NCI-H82 treated with DMSO at 0.1 percent for 48 hours (cell line): ENCODE results near the gene CIDEA.
"Not testable (repeated sequence)": the region's sequence is repeated elsewhere in the genome, so short reads cannot be mapped to it uniquely, and the experiment has no call there.

Experiments used
- DNase-seq: peaks from one replicate; lab custom pipeline; 2025; ENCODE audit not compliant: unreplicated experiment; lab: John Stamatoyannopoulos, UW

CIDEA gene, protein sequence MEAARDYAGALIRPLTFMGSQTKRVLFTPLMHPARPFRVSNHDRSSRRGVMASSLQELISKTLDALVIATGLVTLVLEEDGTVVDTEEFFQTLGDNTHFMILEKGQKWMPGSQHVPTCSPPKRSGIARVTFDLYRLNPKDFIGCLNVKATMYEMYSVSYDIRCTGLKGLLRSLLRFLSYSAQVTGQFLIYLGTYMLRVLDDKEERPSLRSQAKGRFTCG

DNA sequence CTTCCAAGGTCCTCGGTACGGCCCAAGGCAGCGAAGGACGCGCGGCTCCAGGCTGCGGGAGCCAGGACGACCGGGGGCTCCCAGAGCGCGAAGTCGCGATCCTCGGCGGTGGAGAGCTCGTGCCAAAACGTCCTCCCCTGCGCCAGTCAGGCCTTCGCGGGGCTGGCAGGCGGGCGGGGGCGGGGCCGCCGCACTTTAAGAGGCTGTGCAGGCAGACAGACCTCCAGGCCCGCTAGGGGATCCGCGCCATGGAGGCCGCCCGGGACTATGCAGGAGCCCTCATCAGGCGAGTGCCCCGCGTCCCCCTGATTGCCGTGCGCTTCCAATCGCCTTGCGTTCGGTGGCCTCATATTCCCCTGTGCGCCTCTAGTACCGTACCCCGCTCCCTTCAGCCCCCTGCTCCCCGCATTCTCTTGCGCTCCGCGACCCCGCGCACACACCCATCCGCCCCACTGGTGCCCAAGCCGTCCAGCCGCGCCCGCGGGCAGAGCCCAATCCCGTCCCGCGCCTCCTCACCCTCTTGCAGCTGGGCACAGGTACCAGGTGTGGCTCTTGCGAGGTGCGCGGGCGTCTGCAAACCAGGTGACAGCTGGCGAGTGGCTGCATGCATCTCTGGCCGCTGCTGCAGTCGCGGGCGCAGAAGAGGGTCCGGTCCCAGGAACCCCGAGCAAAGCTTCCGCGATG lies at the start of gene CIDEA:
Gene CIDEA (plus strand): TSS at position 226 of the 684 bp plus-strand sequence. CDS start 23 bp downstream, at position 249.
- DNase-seq, result no peak

DNA sequence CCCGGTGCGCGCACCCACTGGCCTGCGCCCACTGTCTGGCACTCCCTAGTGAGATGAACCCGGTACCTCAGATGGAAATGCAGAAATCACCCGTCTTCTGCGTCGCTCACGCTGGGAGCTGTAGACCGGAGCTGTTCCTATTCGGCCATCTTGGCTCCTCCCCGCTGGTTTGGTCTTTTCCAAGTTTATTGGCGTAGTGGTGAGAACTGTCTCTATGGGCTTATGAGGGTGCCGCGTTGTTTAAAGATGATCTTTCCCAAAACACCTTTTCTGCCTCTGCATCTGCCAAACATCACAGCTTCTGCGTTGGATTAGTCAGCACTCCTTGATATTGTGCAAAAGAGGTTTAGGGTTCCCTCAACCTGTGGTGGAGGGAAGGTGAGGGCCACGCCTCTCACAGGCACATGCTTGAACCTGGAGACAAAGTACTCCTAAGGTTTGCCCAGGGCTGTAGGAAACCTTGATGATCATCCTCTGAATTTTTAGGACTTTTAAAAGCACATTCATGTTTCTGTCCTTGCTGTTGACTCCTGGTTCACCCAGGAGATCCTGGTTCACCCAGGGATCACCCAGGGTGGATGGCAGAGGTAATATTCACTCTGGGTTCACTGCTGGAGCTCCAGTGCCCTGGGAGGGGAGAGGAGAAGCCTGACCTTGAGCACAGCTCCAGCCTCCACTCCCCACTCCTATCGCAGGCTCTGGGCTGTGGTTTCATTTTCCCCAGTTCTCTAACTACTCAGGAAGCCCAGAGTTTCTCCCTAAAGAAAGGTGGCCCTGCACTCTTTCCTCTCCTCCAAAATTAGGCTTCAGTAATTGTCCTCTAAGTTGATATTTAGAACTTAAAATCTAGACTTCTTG lies 45.6 kb upstream of the CIDEA start:
- DNase-seq, result not testable (repeated sequence)

DNA sequence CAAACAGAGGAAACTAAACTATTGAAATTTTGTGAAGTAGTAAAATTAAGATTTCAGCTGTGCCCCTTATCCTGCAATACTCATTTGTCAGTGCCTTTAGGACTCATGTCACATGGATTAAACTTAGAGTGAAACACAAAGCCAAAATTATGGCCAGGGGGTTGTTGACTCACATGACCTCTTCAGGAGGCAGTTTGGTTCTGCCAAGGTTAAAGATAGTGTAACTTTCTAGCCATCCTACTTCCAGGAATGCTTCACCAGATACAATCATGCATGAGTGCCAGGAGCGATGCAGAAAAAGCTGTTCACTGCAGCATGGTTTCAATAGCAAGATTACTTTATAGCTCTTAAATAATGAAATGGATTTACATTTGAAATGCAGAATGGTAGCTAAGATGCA lies 41.9 kb upstream of the CIDEA start:
- DNase-seq, result not testable (repeated sequence)

DNA sequence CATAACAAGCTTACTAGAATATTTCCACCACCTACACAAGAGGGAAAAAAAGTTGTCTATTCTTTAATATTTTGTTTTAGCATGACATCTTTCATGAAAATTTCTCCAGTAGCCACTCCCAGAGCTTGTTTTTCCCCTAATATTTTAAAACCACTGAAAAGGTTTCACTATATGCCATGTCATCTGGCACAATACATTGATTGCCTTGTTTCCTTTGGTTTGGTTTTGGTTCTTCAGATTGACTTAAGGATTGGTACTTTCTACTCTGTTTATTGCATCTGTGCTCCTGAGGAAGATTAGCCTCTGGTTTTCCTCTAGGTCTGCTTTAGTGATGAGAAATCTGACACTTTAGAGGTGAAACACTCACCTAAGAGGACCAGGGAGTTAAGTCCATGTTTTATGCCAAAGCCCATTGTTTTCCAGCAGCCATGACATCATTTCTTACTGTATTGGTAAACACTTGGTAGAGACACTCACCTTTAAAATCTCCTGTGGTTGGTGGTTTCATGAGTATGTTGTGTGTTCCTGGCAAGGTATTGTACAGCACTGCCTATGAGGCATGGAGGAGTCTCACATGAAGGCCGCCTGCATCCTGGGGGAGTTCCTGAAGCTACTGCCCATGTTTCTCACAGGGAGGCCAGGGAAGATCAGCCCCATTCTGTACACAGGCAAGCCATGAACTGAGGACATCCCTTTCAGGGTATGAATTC lies 39.7 kb upstream of the CIDEA start:
- DNase-seq, result not testable (repeated sequence)

DNA sequence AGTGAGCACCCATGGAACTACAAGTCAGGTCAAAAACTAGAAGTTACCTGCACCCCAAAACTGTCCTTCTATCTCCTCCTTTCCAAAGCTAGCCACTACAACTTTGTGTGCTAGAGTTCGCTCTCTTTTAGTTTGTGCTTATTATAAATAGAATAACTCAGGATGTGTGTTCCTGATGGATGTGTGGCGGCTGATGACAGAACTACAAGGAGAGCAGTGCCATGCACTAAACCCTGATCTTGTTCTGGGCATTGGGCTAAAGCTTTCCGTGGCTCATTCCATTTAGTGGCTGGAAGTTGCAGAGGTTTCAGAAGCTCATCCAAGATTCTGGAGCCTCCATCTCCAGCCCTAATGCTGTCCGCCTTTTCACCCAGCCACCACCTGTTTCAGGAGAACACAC lies 37.7 kb upstream of the CIDEA start:
- not testable (repeated sequence) for DNase-seq

DNA sequence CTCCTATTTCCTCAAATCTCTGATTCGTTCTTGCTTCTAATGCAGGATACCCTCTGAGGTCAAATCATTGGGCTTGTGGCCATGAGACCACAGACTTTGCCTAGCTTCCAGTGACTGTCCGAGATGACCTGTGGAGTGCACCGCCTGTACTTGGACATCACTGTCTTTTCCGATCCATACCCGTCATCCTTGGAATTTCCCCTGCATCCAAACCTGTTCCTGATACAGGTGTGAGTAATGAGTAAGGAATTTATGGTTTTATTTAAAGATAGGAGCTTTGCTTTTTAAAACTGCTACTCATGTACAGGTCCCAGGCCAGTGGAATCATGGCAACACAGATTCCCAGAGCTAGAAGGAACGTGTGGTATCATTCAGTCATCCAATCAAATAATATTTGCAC lies 35.6 kb upstream of the CIDEA start:
- not testable (repeated sequence) for DNase-seq

DNA sequence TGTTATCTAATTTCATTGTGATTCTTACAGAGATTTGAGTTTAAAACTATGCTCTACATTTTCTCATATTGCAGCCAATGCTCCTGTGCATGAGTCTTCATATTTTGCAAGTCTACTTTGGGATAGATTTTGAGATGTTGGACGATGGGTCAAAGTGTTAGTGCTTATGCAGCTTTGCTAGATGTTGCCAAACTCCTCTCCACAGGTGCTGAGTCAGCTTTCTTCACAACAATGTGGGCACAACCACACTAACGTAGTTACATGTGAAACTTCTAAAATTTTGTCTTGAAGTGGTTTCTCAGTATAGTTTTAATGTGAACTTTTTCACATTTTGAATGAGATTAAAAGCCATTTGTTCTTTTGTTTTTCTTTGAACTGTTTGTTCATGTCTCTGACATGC lies 32.1 kb upstream of the CIDEA start:
- not testable (repeated sequence) for DNase-seq

DNA sequence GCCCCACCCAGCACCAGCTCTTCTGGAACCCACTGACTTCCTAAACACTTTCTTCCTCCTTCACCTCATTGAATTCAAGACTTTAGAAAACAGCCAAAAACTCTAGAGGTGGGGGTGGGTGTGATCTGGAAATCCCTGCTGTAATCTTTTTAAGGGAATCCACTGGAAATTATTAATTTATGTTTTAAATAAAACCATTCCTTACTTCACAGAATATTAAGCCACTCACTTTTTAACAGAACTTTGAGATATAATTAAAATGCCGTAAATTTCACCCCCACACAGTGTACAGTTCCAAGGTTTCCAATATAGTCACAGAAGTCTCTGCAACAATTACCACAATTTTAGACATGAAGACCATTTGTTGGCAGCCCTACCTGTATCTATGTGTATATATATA lies 30.8 kb upstream of the CIDEA start:
- not testable (repeated sequence) for DNase-seq

DNA sequence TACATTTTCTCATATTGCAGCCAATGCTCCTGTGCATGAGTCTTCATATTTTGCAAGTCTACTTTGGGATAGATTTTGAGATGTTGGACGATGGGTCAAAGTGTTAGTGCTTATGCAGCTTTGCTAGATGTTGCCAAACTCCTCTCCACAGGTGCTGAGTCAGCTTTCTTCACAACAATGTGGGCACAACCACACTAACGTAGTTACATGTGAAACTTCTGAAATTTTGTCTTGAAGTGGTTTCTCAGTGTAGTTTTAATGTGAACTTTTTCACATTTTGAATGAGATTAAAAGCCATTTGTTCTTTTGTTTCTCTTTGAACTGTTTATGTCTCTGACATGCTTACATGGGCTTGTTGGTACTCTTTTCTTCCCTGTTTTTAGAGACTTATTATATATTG lies 27.4 kb upstream of the CIDEA start:
- DNase-seq, result not testable (repeated sequence)

DNA sequence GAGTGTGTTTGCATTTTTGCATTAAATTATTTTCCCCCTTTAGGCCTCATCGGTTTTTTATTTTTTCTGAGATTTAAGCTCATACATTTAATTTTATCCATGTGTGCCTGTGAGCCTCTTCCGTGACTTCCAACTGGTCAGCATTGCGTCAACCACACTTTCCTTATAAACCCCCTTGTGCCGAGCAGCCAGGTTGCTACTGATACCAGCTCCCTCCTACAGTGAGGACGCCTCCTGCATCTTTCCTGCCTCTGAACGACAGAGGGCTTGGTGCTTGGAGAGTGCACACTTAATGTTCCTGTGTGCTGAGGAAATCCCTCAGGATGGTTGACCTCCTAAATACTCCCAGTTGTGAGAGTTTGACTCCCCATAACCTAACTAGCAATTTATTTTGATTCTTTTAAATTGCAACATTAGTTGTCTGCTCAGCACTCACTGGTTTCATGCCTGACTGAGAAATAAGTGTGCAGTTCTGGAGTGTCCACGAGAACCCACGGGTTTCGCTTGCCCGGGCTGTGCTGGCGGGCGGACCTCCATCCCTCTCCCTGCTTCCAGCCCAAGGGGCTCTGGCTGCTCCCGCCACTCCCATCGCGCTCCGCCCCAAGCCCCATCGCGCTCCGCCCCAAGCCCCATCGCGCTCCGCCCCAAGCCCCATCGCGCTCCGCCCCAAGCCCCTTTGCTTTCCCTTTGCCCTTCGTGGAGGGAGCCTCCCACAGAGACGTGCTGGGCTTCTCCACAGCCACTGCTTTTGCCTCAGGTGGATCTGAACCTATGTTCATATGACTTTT lies 26.6 kb upstream of the CIDEA start:
- DNase-seq, result not testable (repeated sequence)

DNA sequence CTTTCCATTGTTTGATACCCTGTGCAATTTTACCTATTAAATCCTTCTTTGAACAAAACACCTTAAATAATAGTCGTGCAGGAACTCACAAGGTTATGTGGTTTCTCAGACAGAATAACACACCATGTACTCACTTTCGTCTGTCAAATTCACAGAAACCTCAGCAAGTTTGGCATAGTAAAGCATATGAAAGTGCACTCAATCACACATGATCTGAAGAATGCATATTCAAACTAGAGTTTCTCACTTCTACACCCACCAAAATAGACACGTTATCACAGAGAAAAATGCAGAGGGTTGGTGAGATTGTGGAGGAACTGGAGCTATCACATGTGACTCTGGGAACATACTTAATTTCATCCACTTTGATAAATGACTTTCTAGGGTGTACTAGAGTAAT lies 25.9 kb upstream of the CIDEA start:
- not testable (repeated sequence) for DNase-seq

DNA sequence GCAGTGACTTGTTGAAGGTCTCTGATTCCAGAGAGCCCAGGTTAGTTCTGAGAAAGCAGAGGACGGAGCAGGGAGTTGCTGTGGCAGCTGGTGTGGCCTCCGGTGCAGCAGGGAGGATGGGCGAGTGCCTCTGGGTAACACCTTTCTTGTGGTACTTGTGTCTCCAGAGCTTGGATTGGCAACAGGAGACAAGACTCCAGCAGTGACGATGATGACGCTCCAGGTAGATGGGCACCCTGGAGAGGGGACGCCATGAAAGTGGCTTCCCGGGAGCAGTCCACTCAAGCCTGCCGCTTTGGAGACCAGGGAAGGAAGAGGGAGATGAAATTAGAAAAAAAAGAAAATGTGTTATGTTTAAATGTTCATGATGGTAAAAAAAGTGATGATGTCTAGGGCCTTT lies 23.6 kb upstream of the CIDEA start:
- not testable (repeated sequence) for DNase-seq

DNA sequence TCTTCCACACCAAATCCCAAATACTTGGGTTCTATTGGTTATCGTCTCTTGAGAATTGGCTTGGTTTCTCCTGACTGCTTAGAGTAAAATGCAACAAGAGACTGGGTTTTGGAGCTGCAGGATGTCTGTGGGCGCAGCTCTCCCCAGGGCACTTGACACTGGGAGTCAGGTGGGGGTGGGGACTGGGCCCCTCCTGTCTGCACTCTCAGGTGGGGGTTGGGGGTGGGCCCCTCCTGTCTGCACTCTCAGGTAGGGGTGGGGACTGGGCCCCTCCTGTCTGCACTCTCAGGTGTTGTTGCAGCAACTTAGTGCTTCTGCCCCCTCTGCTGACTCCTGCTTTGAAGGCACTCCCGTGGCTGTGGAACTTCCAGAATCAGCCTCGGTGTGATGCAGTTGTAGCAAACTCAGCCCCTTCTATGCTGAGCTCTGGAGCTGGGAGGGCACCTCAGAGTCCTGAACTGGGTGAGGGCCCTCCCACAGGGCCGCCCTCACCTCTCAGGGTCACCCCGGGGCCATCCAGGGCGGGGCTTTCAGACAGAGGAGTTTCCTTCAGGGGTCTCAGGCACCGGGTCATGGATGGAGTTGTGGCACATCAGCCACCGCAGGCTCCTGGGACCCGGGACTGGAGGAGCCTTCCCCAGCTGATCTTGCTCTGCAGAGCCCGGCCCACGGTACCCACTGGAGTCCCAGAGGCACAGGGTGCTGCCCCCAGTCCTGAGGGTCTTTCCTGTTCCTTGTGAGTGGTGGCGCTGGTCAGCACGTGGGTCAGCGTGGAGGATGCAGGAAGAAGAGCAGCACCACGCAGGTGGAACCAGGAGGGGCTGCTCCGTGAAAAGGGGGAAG lies 22.9 kb upstream of the CIDEA start:
- no peak for DNase-seq

DNA sequence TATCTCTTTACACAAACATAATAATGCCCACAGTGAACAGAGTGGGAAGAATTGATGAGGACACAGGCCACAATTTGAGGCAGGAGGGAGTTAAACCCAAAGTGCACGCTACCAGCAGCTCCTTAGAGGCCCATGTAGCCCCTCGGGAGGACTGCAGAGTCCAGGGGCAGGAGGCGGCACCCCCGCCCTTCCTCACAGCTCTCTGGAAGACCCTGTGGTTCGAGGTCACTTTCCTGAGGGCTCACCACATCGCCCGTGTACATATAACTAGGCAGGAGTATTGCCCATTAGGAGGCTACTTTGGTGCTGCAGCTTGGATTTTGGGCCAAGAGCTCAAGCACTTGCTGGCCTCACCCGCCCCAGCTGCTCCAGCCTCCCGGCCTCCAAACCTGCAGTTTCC lies 22.2 kb upstream of the CIDEA start:
- DNase-seq, result no peak

DNA sequence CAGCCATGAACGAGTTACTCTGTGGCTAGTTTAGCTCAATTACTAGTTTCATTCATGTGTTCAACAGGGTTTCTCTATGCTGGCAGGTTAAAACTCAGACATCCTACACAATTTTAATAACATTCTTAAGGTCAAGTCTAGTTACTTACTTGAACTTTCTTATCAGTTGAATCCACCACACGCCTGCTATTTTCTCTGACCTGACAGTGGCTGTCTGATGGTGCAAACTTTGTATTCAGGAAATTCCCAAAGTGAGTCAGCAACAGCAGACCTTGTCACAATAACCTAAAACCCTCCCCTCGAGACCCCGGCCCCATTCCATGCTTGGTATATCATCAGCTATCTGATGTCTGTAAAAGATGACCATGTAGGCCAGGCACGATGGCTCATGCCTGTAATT lies 20.8 kb upstream of the CIDEA start:
- no peak for DNase-seq

DNA sequence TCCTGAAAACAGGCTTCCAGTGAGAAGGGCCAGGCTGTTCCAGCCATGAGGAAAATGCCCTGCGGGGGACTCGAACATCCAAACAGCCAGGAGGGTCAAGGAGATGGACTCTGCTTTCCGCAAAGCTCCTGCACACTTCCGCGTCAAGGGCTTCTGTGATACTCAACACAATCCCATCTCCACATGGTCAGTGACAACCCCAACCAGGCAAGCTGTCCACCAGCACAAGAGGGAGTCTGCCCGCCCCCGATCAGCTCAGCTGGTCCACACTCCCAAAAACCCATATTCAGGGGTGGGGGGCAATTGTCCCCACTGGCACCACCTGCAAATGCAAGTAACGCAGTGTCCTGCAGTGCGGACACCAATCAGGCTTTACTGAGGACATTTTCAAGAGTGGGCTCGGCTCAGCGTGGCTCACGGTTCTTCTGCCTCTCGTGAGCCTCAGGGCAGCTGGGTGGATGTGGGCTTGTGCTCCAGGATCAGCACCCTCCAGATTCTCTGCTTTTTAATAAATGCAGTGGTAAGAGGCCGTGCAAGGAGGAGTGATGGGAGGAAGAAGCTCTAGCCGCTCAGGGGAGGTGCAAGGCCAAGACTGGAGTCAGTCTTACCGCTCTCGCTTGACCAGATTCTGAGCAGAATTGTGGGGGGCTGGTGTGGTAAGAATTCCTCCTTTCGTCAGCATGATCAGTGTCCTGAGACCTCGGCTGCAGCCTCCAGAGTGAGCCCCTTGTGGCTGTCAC lies 19.5 kb upstream of the CIDEA start:
- DNase-seq, result no peak

DNA sequence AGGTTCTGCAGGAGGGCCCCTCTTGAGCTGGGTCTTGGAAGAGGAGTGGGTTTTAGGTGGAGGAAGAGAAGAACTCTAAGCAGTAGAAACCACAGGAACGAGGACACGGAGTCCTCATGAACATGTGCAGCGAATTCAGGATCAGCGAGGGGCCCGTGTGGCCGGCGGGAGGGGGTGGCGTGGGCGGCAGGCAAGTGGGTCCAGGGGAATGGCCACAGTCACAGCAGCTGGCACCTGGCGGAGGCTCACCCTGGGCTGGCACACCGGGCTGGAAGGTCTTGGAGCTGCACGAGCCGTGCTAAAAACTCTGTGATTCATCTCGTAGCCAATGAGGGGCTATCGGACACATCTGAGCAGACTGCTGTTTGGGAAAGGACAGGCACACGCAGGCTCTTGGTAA lies 18.0 kb upstream of the CIDEA start:
- DNase-seq, result no peak

DNA sequence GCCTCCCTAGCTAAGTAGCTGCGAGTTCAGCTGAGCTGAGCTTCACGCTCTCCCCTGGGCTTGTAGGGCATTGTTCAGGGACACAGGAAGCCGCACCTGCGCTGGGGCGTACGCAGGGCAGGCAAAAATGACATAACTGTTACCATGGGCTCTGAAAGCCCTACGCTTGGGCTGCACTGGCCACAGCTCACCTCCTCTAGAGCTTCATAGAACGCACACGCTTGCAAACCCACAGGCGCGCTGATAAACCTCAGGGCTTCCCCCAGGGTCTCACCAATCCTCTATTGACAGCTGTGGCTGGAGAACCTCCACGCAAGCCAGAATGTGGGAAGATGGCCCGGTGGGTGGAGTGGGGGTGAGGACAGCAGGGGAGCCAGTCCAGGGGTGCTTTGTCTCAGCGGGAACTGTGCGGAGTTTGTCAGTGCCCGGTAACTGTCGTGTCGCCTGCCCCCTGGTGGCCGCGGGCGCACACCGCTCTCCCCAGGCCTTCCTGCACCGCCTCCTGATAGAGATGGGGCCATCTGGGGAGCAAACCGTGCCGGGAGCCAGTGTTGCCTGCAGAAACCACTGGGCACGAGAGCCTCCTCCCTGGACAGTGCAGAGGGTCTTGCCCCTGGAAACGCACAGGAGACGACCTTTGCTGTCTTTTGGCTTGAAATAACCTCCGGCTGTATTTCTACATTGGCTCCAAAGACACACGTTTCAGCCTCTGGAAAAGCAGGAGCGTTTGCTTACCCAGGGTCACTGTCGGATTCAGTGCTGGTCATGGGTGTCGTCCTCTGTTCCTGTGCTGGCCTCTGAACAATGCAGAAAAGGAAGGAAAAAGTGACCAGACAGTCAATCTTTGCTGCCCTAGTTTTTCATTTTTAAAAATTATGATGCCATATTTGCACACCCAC lies 17.0 kb upstream of the CIDEA start:
- peak; percentile 53 for DNase-seq
